Suppressor macrophage treated with lipopolysaccharide for 1 hour (primary cell): Measurements from ENCODE around the gene ROR2.
A peak's percentile ranks its signal among the peaks of the same experiment; 100 is the strongest.

ENCODE experiments used
- DNase-seq, 3 donors: peaks; one replicate each; pipeline ENCODE4 v3.0.0-alpha.2; 2020 to 2022

ROR2 gene

DNA sequence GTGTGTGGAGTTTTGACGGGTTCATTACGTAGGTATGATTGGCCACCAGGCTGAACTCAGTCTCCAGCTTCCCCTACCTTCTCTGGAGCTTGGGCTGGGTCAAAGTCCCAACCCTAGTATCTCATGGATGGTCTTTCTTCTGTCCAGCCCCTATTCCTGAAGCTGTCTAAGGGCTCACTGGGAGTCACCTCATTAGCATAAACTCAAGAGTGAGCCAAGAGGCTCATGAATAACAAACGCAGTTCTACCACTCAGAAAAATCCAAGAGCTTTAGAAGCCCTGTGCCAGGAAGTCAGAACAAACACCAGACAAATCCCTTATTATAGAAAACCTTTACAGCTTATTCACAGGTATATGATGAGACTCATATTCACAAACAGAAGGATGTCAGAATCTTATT lies 346.1 kb downstream of the ROR2 start:
- DNase-seq = no peak

DNA sequence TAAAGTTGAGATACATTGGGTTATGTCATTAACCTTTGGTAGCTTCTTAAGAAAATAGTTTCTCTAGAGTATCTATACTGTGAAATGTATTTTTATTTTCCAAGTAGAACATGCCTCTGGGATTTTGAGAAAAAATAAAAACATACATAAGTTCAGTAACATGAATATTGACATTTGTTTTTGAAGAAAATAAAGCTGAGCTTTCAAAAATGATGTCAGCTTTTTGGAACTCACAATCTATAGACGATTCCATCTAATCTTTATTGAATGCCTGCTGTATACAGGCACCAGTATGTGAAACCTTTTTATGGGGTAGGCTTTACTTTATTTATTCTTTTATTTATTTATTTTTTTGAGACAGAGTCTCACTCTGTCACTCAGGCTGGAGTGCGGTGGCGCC lies 350.5 kb downstream of the ROR2 start:
- DNase-seq = no peak

DNA sequence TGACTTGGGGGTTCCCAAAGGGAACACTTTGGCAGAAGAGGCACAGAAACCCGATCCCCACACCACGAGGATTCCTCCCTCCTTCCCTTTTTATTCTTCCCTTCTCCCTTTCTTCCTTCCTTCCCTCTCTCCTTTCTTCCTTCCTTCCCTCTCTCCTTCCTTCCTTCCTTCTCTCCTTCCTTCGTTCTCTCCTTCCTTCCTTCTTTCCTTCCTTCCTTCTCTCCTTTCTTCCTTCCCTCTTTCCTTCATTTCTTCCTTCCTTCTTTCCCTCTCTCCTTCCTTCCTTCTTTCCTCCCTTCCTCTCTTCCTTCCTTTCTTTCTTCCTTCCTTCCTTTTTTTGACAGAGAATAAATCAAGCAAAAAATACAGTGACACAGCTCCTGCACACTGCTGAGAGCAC lies 358.4 kb downstream of the ROR2 start:
- no peak for DNase-seq

DNA sequence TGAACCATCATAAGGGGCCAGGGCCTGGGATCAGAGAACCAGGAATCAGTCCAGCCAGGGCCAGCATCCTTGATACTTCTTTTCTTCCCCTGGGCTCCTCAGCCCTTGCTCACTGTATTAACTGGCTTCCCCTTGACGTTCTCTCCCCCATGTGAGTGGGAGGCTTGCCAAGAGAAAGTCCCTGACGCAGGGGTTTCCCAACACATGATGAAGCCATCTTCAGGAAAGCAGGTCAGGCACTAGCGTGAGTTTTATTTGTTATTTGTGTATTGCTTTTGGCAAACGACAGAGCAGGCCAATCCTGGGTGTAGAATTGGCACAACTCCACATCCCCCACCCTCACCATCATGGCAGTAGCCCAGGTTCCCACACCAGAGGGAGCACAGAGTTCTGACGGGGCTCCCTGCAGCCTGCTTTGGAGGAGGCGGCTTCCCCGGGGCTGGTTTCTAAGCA lies 360.9 kb downstream of the ROR2 start:
- DNase-seq = peak; percentile 52 to 63 (median 56)

DNA sequence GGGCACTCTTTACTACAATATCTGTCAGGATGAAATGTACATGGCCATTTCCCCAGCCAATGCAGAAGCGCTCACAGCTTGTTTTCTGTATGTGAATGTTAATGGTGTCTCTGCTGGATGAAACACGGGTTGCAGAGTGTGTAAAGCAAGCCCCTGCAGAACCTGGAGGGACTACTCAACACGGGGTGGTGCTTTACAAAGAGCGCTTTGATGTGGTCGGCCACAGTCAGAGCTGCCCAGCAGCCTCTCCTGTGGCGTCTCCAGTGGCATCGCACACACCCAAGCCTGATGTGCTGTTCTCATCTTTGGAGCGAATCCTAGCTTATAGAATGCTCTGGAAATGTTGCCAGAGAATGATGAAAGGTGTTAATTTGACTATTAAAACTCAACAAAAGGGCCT lies 363.7 kb downstream of the ROR2 start:
- no peak for DNase-seq

DNA sequence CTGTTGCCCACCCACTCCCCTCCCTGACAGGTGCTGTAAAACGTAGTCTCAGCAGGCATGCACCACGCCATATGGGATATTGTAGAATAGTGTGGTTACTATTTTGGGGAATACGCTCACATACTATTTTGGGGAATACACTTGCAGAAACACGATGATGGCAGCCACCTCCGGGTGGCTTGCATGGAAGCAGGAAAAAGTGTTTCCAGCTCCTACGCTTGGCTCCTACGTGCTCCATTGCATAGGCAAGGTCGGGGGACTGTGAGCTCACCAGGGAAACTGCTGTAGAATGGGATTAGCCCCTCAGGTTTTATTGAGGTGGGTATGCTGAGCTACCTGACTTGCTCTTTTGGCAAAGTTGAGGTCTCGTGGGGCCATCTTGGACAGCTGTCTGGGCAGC lies 366.1 kb downstream of the ROR2 start:
- no peak for DNase-seq

DNA sequence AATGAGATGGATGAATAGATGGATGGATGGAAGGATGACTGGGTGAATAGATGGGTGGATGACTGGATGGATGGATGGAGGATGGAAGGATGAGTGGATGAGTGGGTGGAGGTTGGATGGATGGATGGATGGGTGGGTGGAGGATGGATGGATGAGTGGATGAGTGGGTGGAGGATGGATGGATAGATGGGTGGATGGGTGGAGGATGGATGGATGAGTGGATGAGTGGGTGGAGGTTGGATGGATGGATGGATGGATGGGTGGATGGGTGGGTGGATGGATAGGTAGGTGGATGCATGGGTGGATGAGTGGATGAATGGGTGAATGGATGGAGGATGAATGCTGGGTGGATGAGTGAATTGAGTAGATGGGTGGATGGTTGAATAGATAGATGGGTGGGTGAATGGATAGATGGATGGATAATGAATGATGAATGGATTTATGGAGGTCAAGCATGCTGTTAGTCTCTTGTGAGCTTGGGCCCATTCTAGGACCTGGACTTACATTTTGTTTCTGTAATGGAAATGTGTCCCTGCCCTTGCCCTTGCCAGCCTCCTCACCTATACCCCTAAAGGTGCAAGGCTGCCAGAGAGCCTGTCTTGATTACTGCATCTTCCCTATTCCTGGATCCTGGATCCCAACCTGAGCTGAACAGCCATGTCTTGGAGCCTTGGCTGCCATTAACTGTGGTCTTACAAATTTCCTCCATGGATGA lies 366.7 kb downstream of the ROR2 start:
- no peak for DNase-seq

DNA sequence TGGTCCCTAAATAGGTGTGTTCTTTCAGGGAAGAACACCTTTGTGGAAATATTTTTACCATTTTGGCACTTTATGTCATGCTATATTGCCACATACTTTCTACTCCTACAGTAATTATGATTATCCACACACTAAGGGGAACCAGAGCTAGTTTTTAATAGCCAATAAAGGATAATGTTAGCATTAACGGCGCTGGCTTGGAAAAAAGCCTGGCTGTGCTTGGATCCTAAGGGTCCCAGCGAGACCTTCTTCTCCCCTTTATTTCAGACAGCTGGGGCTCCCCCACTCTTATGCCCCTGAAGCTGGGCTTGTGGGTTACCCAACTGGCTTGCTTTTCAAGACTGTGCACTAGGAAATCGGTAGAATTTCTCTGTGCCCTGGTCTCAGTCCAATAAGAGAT lies 367.8 kb downstream of the ROR2 start:
- DNase-seq = no peak

DNA sequence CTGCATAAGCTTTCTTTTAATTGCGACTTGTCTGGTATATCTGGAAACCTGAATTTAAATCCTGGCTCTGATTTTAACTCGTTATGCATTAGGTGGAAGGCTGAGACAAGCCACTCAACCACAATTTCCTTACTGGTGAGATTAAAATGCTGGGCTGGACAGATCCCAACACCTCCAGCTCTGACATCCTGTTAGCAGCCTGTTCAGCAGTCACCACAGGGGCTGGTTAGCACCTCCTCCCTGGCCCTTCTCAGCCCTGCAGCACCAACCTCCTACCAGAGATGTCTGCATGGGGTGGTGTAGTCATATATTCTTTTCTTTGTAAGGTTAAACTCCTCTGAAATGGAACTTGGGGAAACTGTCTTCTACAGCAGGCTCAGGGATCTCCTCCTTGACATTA lies 369.9 kb downstream of the ROR2 start:
- no peak for DNase-seq

DNA sequence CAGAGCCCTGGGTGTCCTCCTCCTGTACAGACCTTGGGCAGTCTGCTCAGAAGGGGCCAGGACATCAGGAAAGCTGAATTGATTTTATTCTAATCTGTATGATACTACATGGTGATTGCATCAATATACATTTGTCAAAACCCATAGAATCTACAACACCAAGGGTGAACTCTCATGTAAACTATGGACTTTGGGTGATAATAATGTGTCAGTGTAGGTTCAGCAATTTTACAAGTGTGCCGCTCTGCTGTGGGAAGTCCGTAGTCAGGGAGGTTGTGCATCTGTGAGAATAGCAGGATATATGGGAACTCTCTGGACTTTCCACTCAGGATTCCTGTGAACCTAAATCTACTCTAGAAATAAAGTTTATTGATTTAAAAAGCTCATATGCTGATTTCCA lies 371.1 kb downstream of the ROR2 start:
- DNase-seq = no peak

DNA sequence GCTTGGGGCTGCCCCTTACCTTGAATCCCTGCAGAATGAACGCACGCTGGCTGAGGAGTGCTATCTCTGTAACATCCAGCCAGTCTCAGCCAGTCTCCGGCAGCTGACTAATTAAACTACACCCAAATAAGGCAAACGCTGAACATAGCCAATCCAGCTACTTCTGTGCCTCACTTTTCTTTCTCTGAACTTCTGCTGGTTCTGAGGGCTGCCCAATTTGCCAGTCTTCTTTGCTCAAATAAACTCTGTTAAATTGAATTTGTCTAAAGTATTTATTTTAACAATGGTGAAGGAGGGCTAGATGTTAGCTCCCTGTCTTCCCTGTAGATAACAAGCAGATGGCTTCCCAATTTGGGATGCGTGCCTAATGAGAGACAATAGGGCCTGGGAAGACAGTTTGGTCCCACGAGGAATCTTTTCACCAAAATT lies 372.4 kb downstream of the ROR2 start:
- no peak for DNase-seq

DNA sequence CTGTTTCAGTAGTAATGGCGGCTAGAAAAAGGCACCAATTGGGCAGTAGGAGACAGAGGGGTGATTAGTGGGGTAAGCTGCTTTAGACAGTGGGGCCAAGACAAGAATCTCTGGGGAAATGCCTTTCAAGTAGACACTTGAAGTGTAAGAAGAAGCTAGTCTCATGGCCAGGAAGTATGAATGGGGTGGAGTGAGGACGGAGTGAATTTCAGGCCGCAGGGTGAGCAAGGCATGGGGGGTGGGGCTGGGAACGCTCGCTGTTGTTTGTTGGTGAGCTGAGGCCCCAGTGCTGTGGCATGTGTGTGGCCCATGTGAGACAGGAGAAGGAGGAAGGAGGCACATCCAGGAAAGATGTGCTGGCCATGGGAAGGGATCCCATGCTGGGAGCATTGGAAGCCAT lies 377.2 kb downstream of the ROR2 start:
- no peak for DNase-seq

DNA sequence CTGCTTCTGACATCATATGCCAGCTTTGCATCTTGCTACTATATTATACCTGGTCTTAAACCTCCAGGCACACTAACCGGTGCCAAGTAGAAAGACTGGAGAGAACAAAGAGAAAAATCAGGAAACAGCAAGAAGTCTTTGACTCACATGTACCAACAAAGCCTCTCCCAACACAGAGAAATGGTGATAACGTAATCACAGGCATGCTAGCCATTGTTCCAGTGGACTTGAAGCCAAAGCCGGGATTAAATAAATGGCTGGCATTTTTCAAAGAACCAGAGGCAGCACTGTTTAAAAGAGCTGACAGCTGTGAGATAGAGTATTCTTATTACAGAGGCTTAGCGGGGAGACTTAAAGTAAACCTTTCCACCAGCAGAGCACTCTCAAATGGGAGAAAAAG lies 378.0 kb downstream of the ROR2 start:
- no peak for DNase-seq

DNA sequence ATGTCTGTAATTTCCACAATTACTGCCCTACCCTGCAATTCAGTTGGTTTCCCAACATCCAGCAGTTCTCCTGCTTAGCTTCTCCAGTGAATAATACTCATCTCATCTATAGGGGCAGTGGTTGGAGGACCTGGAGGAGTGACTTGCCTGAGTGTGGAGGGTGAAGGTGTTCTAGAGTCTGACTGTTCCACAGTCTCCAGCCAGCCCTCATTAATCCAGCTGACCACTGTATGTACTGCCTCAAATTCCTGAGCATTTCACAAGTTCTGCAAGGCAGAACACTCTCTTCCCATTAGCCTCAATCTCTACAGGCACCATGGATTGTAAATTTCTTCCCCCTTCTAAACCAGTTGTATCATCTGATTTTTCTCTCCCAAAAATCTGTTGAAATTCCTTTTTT lies 379.0 kb downstream of the ROR2 start:
- no peak for DNase-seq

DNA sequence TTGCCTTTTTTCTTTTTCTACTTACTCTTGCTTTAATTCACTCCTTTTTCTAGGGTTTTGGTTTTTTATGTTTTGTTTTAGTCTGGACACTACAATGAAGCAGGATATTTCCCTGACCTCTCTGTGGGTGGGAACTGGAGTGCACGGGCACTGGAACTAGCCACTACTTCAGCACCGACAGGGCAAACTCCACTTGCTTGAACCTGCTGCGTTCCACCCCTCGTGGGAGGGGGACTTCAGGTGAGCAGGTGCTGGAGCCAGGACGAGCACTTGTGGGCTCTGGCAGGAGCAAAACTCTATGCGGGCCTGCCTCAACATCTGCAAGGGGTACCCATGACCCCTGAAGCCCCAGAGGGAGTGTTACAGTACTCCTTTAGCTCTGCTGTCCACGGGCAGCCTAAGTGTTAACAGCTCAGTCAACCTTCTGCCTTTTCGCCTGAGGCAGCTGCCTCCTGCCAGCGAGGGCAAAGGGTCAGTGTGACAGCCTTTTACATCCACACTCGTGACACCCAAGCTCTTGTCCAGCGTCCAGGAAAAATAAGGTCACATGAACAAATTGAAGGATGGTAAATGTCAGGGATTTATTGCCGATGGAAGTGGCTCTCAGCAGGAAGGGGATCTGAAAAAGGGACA lies 382.3 kb downstream of the ROR2 start:
- no peak for DNase-seq

DNA sequence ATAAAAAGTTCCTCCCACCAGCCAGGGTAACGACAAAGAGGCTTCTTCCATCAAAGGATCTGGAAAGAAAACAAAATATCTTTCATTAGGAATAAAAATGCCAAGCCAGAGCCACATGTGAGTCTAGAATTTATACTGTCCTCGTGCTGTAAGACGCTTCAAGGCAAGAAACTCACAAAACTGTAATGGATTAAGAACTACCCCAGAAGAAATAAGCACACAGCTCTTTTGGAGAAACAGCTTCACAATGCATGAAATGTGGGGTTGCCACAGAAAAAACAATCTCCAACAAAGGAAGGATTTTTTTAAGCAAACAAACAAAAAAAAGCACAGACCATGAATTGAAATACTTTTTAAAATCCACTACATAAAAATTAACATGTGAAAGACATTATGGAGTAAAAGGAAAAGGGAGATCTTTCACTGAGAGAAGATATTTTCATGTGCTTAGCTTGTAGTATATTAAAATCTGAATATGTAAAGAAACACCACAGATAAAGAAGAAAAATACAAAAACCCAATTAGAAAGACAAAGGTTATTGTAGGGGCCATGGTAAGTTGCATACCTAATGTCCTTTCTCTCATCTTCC lies 385.9 kb downstream of the ROR2 start:
- DNase-seq = no peak

DNA sequence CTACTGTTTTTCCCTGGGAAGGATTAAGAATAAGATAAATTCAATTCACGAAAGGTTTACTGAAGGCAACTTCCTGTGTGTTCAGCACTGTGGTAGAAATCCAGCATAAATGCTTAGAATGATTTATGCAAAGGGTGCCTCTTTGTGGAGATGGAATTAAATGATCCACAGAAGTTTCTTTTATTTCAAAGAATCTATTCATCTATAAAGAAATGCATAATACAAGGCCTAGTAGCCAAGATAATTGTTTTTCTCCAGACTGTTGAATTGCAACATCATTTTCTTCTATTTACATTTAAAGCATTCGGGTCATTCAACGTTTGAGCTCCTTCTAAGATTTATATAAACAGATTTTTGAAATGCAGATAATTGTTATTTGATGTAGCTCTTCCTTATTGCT lies 387.6 kb downstream of the ROR2 start:
- DNase-seq = no peak

DNA sequence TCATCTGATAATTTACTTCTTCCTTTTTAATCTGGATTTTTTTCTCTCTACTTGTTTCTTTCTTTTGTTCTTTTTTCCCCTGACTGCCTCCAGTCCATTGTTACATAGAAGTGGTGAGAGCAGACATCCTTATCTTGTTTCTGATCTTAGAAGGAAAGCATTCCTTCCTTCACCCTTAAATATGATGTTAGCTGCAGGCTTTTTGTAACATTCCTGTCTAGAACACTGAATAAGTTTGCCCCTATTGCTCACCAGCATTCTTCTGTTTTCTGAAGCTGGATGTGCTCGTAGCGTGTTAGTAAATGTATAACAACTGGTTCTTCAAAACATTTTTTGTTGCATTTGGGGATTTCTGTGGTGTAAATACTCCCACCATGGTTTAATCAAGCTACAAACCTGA lies 389.7 kb downstream of the ROR2 start:
- no peak for DNase-seq

DNA sequence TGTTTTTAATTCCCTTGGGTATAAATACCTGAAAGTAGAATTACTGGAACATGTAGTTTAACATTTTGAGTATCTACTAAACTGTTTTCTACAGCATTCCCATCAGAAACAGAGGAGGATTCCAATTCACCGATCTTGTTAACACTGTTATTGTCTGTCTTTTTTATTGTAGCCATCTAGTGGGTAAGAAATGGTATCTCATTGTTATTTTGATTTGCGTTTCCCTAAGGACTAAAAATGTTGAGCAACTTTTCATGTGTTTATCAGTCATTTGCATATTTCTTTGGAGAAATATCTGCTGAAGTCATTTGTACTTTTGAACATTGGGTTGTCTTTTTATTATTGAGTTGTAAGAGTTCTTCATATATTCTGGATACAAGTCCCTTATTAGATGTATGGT lies 391.1 kb downstream of the ROR2 start:
- no peak for DNase-seq

DNA sequence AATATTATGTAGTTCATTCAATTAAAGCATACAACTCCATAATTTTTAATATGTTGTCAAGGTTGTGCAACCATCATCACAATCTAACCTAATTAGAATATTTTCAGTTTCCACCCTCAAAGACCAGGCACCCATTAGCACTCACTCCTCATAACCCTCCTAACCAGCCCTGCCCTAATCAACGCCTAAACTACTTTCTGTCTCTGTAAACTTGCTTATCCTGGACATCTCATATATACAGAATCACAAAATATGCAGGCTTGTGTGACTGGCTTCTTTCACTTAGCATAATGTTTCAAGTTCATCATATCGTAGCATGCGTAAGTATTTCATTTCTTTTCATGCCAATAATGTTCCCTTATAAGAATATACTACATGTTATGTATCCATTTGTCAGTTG lies 391.6 kb downstream of the ROR2 start:
- DNase-seq = no peak

DNA sequence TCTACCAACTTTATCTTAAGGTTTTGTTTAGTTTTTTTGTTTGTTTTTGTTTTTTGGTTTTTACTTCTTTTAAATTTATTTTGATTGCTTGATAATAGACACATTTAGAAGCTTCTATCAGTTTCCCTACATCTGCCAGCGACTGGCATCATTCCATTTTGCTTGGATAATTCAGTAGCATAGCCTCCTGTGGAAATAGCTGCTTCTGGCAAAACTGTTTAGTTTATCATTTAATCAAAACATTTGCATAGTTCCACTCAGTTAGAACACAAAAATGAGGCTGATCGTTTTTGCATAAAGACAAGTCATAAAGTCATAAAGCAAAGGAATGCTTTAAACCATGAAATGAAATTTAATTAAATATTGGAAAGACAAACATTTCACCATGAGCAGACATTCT lies 392.7 kb downstream of the ROR2 start:
- DNase-seq = no peak

DNA sequence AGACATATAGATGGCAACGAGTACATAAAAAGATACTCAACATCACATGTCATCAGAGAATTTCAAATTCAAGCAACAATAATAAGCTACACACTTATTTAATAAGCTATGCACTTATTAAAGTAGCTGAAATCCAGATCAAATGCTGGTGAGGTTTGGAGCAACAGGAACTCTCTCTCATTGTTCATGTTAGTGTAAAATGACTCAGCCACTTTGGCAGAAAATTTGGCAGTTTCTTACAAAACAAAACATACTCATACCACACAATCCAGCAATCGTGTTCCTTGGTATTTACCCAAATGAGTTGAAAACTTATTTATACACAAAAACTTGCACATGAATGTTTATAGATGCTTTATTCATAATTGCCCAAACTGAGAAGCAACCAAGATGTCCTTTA lies 394.9 kb downstream of the ROR2 start:
- peak in 1 of 3 donors; percentile 5 for DNase-seq

DNA sequence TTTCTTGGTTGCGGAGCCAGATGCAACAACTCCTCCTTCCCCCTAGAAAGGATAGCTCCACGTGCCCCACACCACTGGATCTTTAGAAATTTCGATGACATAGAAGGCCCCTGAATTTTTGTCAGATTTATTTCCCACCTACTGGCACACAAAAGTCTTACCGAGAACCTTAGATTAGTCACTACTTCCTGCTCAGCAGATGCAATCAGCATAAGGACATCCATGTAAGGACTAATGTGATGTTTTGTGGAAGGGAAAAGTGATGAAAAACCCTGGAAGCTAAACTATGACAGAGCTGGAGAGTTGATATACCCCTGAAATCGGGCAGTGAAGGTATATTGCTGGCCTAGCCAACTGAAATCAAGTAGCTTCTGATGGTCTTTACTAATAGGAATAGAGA lies 400.9 kb downstream of the ROR2 start:
- DNase-seq = no peak

DNA sequence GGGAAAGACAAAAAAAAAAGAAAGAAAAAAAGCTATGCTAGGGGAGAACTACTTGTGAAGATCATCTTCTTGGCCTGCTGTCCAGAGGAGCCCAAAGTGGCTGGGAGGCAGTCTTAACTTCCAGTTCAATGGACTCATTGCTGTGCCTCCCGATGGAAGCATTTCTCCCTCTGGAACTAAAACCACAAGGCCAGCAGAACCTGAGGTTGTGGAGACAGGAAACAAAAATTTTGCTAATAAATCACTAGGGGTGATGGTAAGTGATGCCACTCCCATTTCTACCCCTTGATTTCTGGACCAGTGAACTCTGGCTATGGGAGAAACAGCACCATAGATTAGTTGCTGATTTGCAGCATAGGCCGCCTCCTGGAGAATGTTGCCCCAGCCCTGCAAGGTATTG lies 402.9 kb downstream of the ROR2 start:
- DNase-seq = no peak

DNA sequence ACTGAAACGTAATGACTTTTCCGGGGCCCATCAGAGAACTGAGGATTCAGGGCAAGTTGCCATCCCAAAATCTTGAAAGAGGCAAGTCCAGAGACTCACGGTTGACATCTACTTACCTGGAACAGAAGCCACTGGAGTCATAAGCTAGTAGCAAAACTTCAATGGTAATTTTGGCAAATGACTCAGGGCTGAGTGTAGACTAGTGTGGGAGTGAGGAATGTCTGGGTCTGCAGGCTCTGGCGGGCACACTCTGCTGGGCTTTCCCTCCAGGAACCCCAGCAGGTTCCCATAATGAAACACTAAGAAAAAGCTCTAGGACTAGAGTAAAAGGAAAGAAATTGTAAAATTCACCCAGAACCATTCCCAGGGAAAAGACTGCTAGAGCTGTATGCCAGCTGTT lies 403.5 kb downstream of the ROR2 start:
- peak in 2 of 3 donors; percentile 6 to 19 for DNase-seq
